ENCODE measurements around the gene UNC5B.

- TF ChIP-seq, protein P1, sequence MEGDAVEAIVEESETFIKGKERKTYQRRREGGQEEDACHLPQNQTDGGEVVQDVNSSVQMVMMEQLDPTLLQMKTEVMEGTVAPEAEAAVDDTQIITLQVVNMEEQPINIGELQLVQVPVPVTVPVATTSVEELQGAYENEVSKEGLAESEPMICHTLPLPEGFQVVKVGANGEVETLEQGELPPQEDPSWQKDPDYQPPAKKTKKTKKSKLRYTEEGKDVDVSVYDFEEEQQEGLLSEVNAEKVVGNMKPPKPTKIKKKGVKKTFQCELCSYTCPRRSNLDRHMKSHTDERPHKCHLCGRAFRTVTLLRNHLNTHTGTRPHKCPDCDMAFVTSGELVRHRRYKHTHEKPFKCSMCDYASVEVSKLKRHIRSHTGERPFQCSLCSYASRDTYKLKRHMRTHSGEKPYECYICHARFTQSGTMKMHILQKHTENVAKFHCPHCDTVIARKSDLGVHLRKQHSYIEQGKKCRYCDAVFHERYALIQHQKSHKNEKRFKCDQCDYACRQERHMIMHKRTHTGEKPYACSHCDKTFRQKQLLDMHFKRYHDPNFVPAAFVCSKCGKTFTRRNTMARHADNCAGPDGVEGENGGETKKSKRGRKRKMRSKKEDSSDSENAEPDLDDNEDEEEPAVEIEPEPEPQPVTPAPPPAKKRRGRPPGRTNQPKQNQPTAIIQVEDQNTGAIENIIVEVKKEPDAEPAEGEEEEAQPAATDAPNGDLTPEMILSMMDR (IDR thresholded peaks at IDR 0.05): no peak
- no peak for TF ChIP-seq POLR2A (IDR thresholded peaks at IDR 0.05)
These were observed 4.8 kb upstream of the UNC5B start for GRCh38 chr10:71207578-71207977.
